GM12878 (cell line): ENCODE measurements around the gene ZBTB16. TPM values are rescaled to one million over a fixed set of nuclear protein-coding genes. Genes with fewer than 3 reads are reported as not detected.

ENCODE experiments used
- ATAC-seq: fragments of 200-7000 bp; cut with Tn5 transposase; 3 replicates; pipeline ENCODE4 v1.9.1; 2020; ENCODE audit warnings: mild to moderate bottlenecking, moderate library complexity
- BruUV-seq: library from RNA; stranded (reverse); fragments of 400-500 nt; replicated peaks from 2 replicates; lab custom pipeline; 2021; lab: Mats Ljungman, UMichigan
- CTCF ChIA-PET: fragments of 300-600 bp; sonication (Branson Sonifier 250); formaldehyde crosslinking; extraction: SDS; loops from one replicate; lab custom pipeline; 2021; ENCODE audit warnings: inconsistent platforms; lab: Yijun Ruan, JAX
- POLR2A ChIA-PET: fragments of 350-600 bp; formaldehyde crosslinking; extraction: SDS; loops from one replicate; lab custom pipeline; 2021; ENCODE audit warnings: inconsistent platforms; lab: Charles Lee
- RAD21 ChIA-PET: fragments of 300-600 bp; sonication (Branson Sonifier 250); formaldehyde crosslinking; loops from one replicate; lab custom pipeline; 2023; ENCODE audit warnings: antibody characterized with exemption; ENCODE audit not compliant: unreplicated experiment; lab: Charles Lee
- SMC1A ChIA-PET: fragments of 300-600 bp; sonication (Branson Sonifier 250); formaldehyde crosslinking; loops from one replicate; lab custom pipeline; 2023; ENCODE audit not compliant: unreplicated experiment, uncharacterized antibody; lab: Charles Lee
- DNase-seq: peaks from one replicate; pipeline ENCODE4 v3.0.0-alpha.2; 2011; ENCODE audit warnings: low read depth, low spot score
- FAIRE-seq: peaks from 3 replicates; lab custom pipeline; 2011; peaks lifted over from hg19 to GRCh38; lab: Jason Lieb, UNC
- H2AFZ ChIP-seq: 2 replicates; pipeline ENCODE4 v1.6.0; 2011; ENCODE audit warnings: low read depth, low read length, control low read depth; ENCODE audit not compliant: control insufficient read depth
- H3K27ac ChIP-seq: 2 replicates; pipeline ENCODE4 v1.5.1; 2011; ENCODE audit warnings: control low read depth; ENCODE audit not compliant: control insufficient read depth, insufficient read depth
- H3K27me3 ChIP-seq, 2 experiments: replicated peaks in 1 of 2; 2 replicates each; pipeline versions ENCODE4 v1.6.0 to v1.6.1; 2011; ENCODE audit warnings: low read length in 1 of 2; ENCODE audit not compliant: control insufficient read depth in 2 of 2, insufficient read depth in 2 of 2
- H3K36me3 ChIP-seq, 2 experiments: 2 replicates each; pipeline ENCODE4 v1.5.1; 2011; ENCODE audit warnings: low read length in 1 of 2; ENCODE audit not compliant: control insufficient read depth in 2 of 2, insufficient read depth in 2 of 2
- H3K4me1 ChIP-seq: 2 replicates; pipeline ENCODE4 v1.6.1; 2011; ENCODE audit warnings: mild to moderate bottlenecking, low read length, moderate library complexity, mixed read lengths; ENCODE audit not compliant: control insufficient read depth, insufficient read depth
- H3K4me2 ChIP-seq: 2 replicates; pipeline ENCODE4 v1.6.0; 2011; ENCODE audit warnings: control low read depth; ENCODE audit not compliant: control insufficient read depth, insufficient read depth
- H3K4me3 ChIP-seq: fragments of 200-600 bp; sonication (generic); 2 replicates; pipeline ENCODE4 v1.5.1; 2016
- H3K79me2 ChIP-seq: 2 replicates; pipeline ENCODE4 v1.6.0; 2011; ENCODE audit warnings: low read length; ENCODE audit not compliant: control insufficient read depth, insufficient read depth
- H3K9ac ChIP-seq: 2 replicates; pipeline ENCODE4 v1.8.0; 2011; ENCODE audit warnings: low read length, control low read depth, mixed read lengths; ENCODE audit not compliant: control insufficient read depth, insufficient read depth
- H3K9me3 ChIP-seq: replicated peaks from 3 replicates; pipeline ENCODE4 v1.5.1; 2011; ENCODE audit warnings: mild to moderate bottlenecking, low read length; ENCODE audit not compliant: control insufficient read depth, insufficient read depth
- H4K20me1 ChIP-seq: 2 replicates; pipeline ENCODE4 v1.6.0; 2011; ENCODE audit not compliant: control insufficient read depth, insufficient read depth
- ATF3 ChIP-seq: IDR thresholded peaks from 2 replicates; pipeline ENCODE4 v1.6.1; 2011; ENCODE audit warnings: low read depth, mild to moderate bottlenecking, low read length, moderate library complexity, borderline replicate concordance; ENCODE audit errors: extremely low read depth
- CHD4 ChIP-seq: fragments of 200-600 bp; sonication (generic); IDR thresholded peaks from 2 replicates; pipeline ENCODE4 v1.6.1; 2016; ENCODE audit warnings: mild to moderate bottlenecking
- IRF4 ChIP-seq: IDR thresholded peaks from 2 replicates; pipeline ENCODE4 v1.6.1; 2011; ENCODE audit warnings: low read depth, low read length
- PAX5 ChIP-seq: IDR thresholded peaks from 2 replicates; pipeline ENCODE4 v1.6.1; 2011; ENCODE audit warnings: low read depth, low read length, borderline replicate concordance
- SRF ChIP-seq, 2 experiments: IDR thresholded peaks; 2 replicates each; pipeline ENCODE4 v1.6.1; 2011; ENCODE audit warnings: low read depth in 2 of 2, low read length in 2 of 2, mild to moderate bottlenecking in 1 of 2, moderate library complexity in 1 of 2
- USF1 ChIP-seq: IDR thresholded peaks from 2 replicates; pipeline ENCODE4 v1.6.1; 2011; ENCODE audit warnings: borderline replicate concordance, low read depth, mild to moderate bottlenecking, moderate library complexity, mixed read lengths, low read length; ENCODE audit not compliant: insufficient read depth; ENCODE audit errors: extremely low read length
- USF2 ChIP-seq: IDR thresholded peaks from 2 replicates; pipeline ENCODE4 v1.6.1; 2011; ENCODE audit warnings: low read depth, low read length, improper control_type of control experiment, borderline replicate concordance
- ZNF274 ChIP-seq: IDR thresholded peaks from one replicate; pipeline ENCODE4 v1.8.0; 2011; ENCODE audit not compliant: insufficient read length, insufficient read depth
- ZNF687 ChIP-seq: fragments of 450-650 bp; IDR thresholded peaks from 2 replicates; pipeline ENCODE4 v1.6.1; 2017; ENCODE audit warnings: mild to moderate bottlenecking, moderate library complexity
- ZSCAN29 ChIP-seq: fragments of 450-650 bp; IDR thresholded peaks from 2 replicates; pipeline ENCODE4 v1.6.1; 2017; ENCODE audit warnings: mild to moderate bottlenecking, moderate library complexity
- WGBS: methylation state at CpG from one replicate; pipeline ENCODE4 v1.1.6; 2016; ENCODE audit warnings: low lambda C conversion rate; ENCODE audit not compliant: insufficient replicate concordance, insufficient coverage; ENCODE audit errors: missing lambda C conversion rate; 5-methylcytosine and 5-hydroxymethylcytosine counted together
- in situ Hi-C: fragments of 300-500 bp; cut with MboI; formaldehyde crosslinking; loops from 9 replicates; pipeline ENCODE4 v1.14.3; 2018; ENCODE audit warnings: mixed read lengths
- intact Hi-C: fragments of 100-400 bp; cut with micrococcal nuclease; formaldehyde crosslinking; loops from one replicate; pipeline ENCODE4 v1.14.2; 2022; ENCODE audit not compliant: unreplicated experiment
- polyA plus RNA-seq, 11 experiments: library from polyadenylated mRNA; depleted of rRNA in 4 of 11; unstranded in 6 of 11; stranded (reverse) in 5 of 11; fragments of >200 nt; fragmentation: Nextera tagmentation in 4 of 11; fragmentation: Illumina TruSeq in 1 of 11; extraction: Ambion mirVana in 4 of 11; extraction: Trizol in 1 of 11; gene quantifications; 1 replicate in 1 of 11; 2 replicates in 10 of 11; pipeline versions ENCODE4 v1.2.1 to v1.2.3, GENCODE V29; 2011 to 2016; ENCODE audit warnings: inconsistent platforms in 2 of 11, missing spikeins in 2 of 11, low read depth in 1 of 11
- total RNA-seq, 4 experiments: library from RNA; depleted of rRNA in 3 of 4; stranded (reverse); fragments of >200 nt in 3 of 4; fragmentation: Illumina TruSeq in 1 of 4; extraction: Trizol in 1 of 4; gene quantifications; 2 replicates each; pipeline versions ENCODE4 v1.2.1 to v1.2.3, GENCODE V29; 2013 to 2021

The ZBTB16 gene
- total and polyA plus RNA-seq, 10 of the 15 experiments (the other 5 are each of a cell fraction or from before 2014, with no cell fraction given) = 0.38 TPM; not detected in 9

GRCh38 chr11:114142707-114143106 is 83.2 kb downstream of the ZBTB16 start:
- SMC1A ChIA-PET = no interaction called here
- TF ChIP-seq ZSCAN29 = no peak
- no peak for TF ChIP-seq CHD4
- TF ChIP-seq ZNF274 = no peak
- no peak for TF ChIP-seq SRF (IDR thresholded peaks at IDR 0.05; ENCODE audit: low read depth in 2 of 2, low read length in 2 of 2)
- no peak for TF ChIP-seq USF2
- no peak for TF ChIP-seq PAX5
- no peak for TF ChIP-seq IRF4
- TF ChIP-seq, all 136 proteins: peak for 0
- intact Hi-C loops (no loop called here), in situ Hi-C loops (no loop called here)
- Histone ChIP-seq H2AFZ (no peak overlapping the region), H3K27ac (no peak overlapping the region), H3K36me3 (no peaks in the 10 kb centered on the region), H3K79me2 (no peaks in the 10 kb centered on the region), H3K4me1 (no peaks in the 10 kb centered on the region), H3K4me3 (no peak overlapping the region), H3K4me2 (no peak overlapping the region), H4K20me1 (no peaks in the 10 kb centered on the region), H3K27me3 (peaks cover 2% of the 10 kb centered on the region in 2 experiments; a peak in 2 of 4 replicates), H3K9ac (no peak overlapping the region), H3K9me3 (no peaks in the 10 kb centered on the region)
- ATAC-seq = no peak
- ChIA-PET RAD21 (no interaction called here), POLR2A (no interaction called here), CTCF (no interaction called here)
- no peak for FAIRE-seq
- WGBS = 6% methylated on average over 6 of the region's 6 CpGs
- BruUV-seq = no TSS peak
- no peak for DNase-seq

GRCh38 chr11:114145166-114145775 is 85.8 kb downstream of the ZBTB16 start:
- DNase-seq (no peak), ATAC-seq (no peak), FAIRE-seq (no peak)
- H3K9me3 ChIP-seq = no peaks in the 10 kb centered on the region
- H3K4me1 ChIP-seq = no peaks in the 10 kb centered on the region
- in situ Hi-C loops (no loop called here), intact Hi-C loops (no loop called here)
- H3K79me2 ChIP-seq = no peaks in the 10 kb centered on the region
- 37% methylated on average over 2 of the region's 2 CpGs for WGBS
- no peak overlapping the region for H3K4me3 ChIP-seq
- no peak overlapping the region for H2AFZ ChIP-seq
- POLR2A ChIA-PET = no interaction called here
- H3K9ac ChIP-seq = no peak overlapping the region
- no peaks in the 10 kb centered on the region for H4K20me1 ChIP-seq
- RAD21 ChIA-PET = no interaction called here
- H3K4me2 ChIP-seq = no peak overlapping the region
- H3K27me3 ChIP-seq = peaks cover 2% of the 10 kb centered on the region in 2 experiments; a peak in 3 of 4 replicates
- CTCF ChIA-PET = no interaction called here
- no peak overlapping the region for H3K27ac ChIP-seq
- SMC1A ChIA-PET = no interaction called here
- BruUV-seq = no TSS peak
- H3K36me3 ChIP-seq = no peaks in the 10 kb centered on the region
- TF ChIP-seq USF1 = no peak
- TF ChIP-seq ATF3 = no peak
- TF ChIP-seq ZNF687 = no peak
